ENCODE data around the gene THAP12. TPM values are rescaled to one million over a fixed set of nuclear protein-coding genes. Genes with fewer than 3 reads are reported as not detected.
"Not testable (repeated sequence)": the region's sequence is repeated elsewhere in the genome, so short reads cannot be mapped to it uniquely, and the experiment has no call there.

THAP12 gene
- total RNA-seq, 4 donors from 2014 or later: 19.1 to 28.5 (median 23.6) TPM

DNA sequence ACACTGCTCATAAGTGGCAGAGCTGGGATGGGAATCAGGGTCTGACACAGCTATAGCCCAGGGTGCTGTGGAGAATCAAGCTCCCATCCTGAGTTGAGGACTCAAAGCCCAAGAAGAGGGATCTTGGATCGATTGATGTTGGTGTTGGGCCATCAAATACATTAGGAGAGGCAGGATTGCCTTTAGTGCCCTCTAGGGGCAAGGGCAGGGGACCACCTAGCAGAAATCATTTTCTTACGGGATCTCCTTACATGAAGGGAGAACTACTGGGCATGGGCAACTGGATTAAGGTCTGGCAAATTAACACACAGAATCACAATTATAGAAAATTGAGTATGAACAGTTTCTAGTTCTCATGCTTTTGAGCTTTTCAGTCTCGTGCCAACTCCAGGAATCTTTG, 39.0 kb upstream of the THAP12 start:
- Histone ChIP-seq H3K36me3 (no peaks in the 10 kb centered on the region), H3K27me3 (no peaks in the 10 kb centered on the region), H3K9me3 (no peaks in the 10 kb centered on the region), H3K4me3 (no peak overlapping the region), H3K4me1 (no peaks in the 10 kb centered on the region), H3K27ac (no peak overlapping the region)
- TF ChIP-seq CTCF (IDR thresholded peaks at IDR 0.05) (no peak), POLR2A (IDR thresholded peaks at IDR 0.05) (no peak)
- DNase-seq (ENCODE audit: low spot score in 2 of 2): no peak
- 58% methylated on average over 3 of the region's 3 CpGs for WGBS

DNA sequence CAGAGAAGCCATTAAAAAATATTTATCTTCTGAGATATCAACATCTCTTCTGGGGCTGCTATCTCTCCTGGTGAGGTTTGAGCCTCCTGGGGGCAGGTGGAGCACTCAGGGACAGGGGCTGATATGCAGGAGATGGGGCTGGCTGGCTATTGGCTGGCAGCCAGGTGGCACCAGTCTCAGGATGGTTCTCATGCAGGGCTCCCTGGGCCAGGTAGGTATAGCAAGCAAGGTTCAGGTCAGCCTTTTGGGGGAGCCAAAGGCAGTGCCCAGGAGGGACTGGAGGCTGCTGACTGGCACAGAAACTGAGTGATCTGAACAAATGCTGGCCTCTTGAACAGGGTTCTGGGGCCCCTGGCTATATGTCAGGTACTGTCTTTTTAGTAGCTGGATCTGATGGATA, 34.1 kb upstream of the THAP12 start:
- Histone ChIP-seq H3K4me3 (no peak overlapping the region), H3K4me1 (no peaks in the 10 kb centered on the region), H3K9me3 (no peaks in the 10 kb centered on the region), H3K27me3 (no peaks in the 10 kb centered on the region), H3K27ac (no peak overlapping the region), H3K36me3 (no peaks in the 10 kb centered on the region)
- TF ChIP-seq POLR2A (IDR thresholded peaks at IDR 0.05) (no peak), EP300 (IDR thresholded peaks at IDR 0.05) (no peak), CTCF (IDR thresholded peaks at IDR 0.05) (no peak), POLR2AphosphoS5 (IDR thresholded peaks at IDR 0.05) (no peak)
- DNase-seq (ENCODE audit: low spot score in 2 of 2): no peak

DNA sequence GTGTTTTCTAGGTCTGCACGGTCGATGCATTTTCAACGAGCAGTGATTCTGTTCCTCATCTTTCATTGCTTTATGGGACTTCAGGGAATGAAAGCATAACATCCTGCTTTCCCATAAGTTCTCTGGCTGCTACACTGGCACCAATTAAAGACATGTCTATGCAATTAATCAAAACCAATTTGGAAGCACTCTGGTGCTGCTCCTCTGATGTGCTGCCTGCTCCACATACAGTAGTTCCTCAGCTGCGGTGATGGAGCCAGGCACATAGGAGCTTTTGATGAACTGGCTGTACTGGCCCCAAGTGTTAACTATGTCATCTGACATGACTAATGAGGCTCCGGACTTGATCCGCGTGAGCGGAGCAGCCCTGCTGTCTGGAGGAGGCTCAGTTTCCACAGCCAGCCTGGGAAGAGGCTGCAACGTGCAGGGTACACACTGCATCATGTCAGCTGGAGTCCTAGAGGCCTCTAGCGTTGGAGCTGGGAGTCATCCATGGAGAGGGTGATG, 30.0 kb upstream of the THAP12 start:
- no peak for DNase-seq (ENCODE audit: low spot score in 2 of 2)
- Histone ChIP-seq H3K27ac (no peak overlapping the region), H3K27me3 (no peaks in the 10 kb centered on the region), H3K36me3 (no peaks in the 10 kb centered on the region), H3K4me1 (no peaks in the 10 kb centered on the region), H3K9me3 (no peaks in the 10 kb centered on the region), H3K4me3 (no peak overlapping the region)
- TF ChIP-seq POLR2A (IDR thresholded peaks at IDR 0.05): no peak
- WGBS: 50% methylated on average over 6 of the region's 10 CpGs

DNA sequence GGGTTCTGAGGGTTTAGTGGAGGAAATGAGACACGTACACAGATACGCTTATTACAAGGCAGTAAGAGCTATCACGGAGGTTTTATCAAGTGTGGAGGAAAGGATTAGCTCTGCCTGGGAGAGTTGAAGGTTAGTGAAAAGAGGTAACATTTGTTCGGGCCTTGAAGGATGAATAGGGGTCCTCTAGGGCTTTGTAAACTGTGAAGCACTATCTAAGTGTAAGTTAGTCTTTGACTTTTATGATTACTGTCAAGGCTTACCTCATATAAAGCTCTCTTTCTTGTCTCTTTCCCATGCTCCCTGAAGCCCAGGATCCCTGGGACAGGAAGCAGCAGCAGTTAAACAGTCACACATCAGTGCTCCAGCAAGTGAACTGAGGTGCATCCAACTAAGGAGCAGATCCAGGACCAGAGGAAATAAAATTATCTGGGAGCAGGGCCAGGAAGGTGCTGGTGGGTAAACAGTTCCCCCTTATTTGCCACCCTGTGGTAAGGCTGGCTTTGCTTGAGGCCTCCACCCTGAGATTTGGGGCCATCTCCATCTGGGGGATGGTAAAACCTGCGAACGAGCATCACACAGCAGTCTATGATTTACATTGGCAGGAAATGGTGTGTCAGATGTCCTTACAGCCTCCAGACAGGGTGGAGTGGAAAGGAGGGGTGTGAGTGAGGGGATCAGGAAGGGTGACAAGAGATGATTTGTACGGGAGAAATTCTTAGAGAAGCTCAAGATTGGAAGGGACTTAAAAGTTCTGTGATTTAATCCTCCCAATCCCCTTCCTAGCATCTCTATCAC, 27.4 kb upstream of the THAP12 start:
- TF ChIP-seq EP300 (IDR thresholded peaks at IDR 0.05) (no peak), POLR2AphosphoS5 (IDR thresholded peaks at IDR 0.05) (no peak), CTCF (IDR thresholded peaks at IDR 0.05) (no peak), POLR2A (IDR thresholded peaks at IDR 0.05) (no peak)
- no peaks in the 10 kb centered on the region for H3K9me3 ChIP-seq
- no peaks in the 10 kb centered on the region for H3K36me3 ChIP-seq
- 62% methylated on average over 7 of the region's 7 CpGs for WGBS
- DNase-seq (ENCODE audit: low spot score in 2 of 2): no peak
- no peaks in the 10 kb centered on the region for H3K27me3 ChIP-seq
- no peak overlapping the region for H3K27ac ChIP-seq
- no peaks in the 10 kb centered on the region for H3K4me1 ChIP-seq
- no peak overlapping the region for H3K4me3 ChIP-seq

DNA sequence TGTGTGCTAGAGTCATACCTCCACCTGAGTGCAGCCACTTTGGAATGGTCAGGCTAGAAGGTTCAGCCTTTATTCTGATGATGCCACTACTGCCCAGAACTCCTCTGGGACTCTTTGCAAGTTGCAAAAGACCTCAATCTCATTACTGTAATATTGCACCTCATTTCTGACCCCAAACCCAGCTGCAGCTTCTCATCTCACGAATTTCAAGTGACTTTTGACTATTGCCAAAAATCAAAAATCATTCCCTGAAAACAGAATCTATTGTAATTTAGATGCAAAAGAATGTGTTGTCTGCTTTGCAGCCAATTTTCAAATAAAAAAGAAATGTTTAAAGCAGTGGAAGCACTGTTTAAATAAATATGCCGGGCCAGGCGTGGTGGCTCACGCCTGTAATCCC, 25.4 kb upstream of the THAP12 start:
- no peaks in the 10 kb centered on the region for H3K9me3 ChIP-seq
- no peaks in the 10 kb centered on the region for H3K36me3 ChIP-seq
- TF ChIP-seq POLR2A (IDR thresholded peaks at IDR 0.05): no peak
- TF ChIP-seq EP300 (IDR thresholded peaks at IDR 0.05): no peak
- TF ChIP-seq POLR2AphosphoS5 (IDR thresholded peaks at IDR 0.05): no peak
- TF ChIP-seq CTCF (IDR thresholded peaks at IDR 0.05): no peak
- H3K4me1 ChIP-seq: no peaks in the 10 kb centered on the region
- H3K27me3 ChIP-seq: no peaks in the 10 kb centered on the region
- no peak overlapping the region for H3K27ac ChIP-seq
- no peak for DNase-seq (ENCODE audit: low spot score in 2 of 2)
- no peak overlapping the region for H3K4me3 ChIP-seq
- 96% methylated on average over 4 of the region's 4 CpGs for WGBS

DNA sequence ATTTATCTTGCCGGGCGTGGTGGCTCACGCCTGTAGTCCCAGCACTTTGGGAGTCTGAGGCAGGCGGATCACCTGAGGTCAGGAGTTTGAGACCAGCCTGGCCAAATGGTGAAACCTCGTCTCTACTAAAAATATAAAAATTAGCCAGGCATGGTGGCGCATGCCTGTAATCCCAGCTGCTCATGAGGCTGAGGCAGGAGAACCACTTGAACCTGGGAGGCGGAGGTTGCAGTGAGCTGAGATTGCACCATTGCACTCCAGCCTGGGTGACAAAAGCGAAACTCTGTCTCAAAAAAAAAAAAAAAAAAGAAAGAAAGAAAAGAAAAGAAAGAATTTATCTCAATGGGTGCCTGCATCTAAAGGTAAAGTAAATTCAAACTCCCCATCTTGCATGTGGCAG, 20.6 kb upstream of the THAP12 start:
- not testable (repeated sequence) for H3K36me3 ChIP-seq; H3K9me3 ChIP-seq; H3K4me1 ChIP-seq; H3K27ac ChIP-seq; H3K4me3 ChIP-seq; DNase-seq (ENCODE audit: low spot score in 2 of 2); H3K27me3 ChIP-seq
- 90% methylated on average over 8 of the region's 8 CpGs for WGBS
